Measurements from ENCODE around the gene ADAM12. TPM values are rescaled to one million over a fixed set of nuclear protein-coding genes. Genes with fewer than 3 reads are reported as not detected.

ADAM12 gene
- total RNA-seq, 1 experiment from 2014 or later = not detected

DNA sequence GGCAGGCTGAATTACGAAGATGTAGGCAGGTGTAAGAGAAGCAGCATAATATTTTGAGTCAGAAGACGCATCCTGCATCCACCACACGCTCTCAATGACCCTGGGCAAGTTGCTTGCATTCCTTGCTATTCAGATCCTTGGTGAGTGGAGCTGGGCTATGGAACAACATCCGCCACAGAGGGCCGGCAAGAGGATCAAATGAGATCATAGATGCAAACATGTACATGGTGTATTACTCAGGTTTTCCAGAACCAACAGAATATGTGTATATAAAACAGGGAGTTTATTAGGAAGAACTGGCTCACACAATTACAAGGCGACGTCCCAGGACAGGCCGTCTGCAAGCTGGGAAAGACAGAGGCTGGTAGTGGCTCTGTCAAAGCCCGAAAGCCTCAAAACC lies 51.5 kb downstream of the ADAM12 start:
- no peaks in the 10 kb centered on the region for H3K9me2 ChIP-seq (ENCODE audit: insufficient read depth)
- H2AFZ ChIP-seq (ENCODE audit: low read depth, low read length, poor library complexity, severe bottlenecking) = no peak overlapping the region
- H3K4me3 ChIP-seq (replicated peaks in 1 of 2; ENCODE audit: low read depth in 1 of 2, low read length in 2 of 2) = no peak overlapping the region
- POLR2A ChIA-PET = no interaction called here
- ATAC-seq (no peak), DNase-seq (ENCODE audit: low read depth, low spot score) (no peak)
- H3K27ac ChIP-seq (ENCODE audit: low read depth, low read length) = no peak overlapping the region
- H3K9me3 ChIP-seq (ENCODE audit: control insufficient read depth in 1 of 2, insufficient read depth in 1 of 2, low read depth in 1 of 2, low read length in 2 of 2) = no peaks in the 10 kb centered on the region
- no peak for TF ChIP-seq ELF1 (IDR thresholded peaks at IDR 0.05; ENCODE audit: borderline replicate concordance, low read depth)
- TF ChIP-seq POLR2A (IDR thresholded peaks at IDR 0.05; ENCODE audit: borderline replicate concordance, extremely low read depth, insufficient read depth, insufficient read length) = no peak
- TF ChIP-seq SIN3A (IDR thresholded peaks at IDR 0.05; ENCODE audit: low read depth) = no peak
- no peak for TF ChIP-seq ZFX (IDR thresholded peaks at IDR 0.05)
- TF ChIP-seq JUND (IDR thresholded peaks at IDR 0.05) = no peak
- no peak for TF ChIP-seq ZNF274 (IDR thresholded peaks at IDR 0.05; ENCODE audit: low read depth, low read length)
- TF ChIP-seq EZH2 (IDR thresholded peaks at IDR 0.05) = no peak
- TF ChIP-seq, protein P1, sequence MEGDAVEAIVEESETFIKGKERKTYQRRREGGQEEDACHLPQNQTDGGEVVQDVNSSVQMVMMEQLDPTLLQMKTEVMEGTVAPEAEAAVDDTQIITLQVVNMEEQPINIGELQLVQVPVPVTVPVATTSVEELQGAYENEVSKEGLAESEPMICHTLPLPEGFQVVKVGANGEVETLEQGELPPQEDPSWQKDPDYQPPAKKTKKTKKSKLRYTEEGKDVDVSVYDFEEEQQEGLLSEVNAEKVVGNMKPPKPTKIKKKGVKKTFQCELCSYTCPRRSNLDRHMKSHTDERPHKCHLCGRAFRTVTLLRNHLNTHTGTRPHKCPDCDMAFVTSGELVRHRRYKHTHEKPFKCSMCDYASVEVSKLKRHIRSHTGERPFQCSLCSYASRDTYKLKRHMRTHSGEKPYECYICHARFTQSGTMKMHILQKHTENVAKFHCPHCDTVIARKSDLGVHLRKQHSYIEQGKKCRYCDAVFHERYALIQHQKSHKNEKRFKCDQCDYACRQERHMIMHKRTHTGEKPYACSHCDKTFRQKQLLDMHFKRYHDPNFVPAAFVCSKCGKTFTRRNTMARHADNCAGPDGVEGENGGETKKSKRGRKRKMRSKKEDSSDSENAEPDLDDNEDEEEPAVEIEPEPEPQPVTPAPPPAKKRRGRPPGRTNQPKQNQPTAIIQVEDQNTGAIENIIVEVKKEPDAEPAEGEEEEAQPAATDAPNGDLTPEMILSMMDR (IDR thresholded peaks at IDR 0.05 in 2 of 3, conservative IDR thresholded peaks at IDR 0.05 in 1 of 3; ENCODE audit: borderline replicate concordance in 1 of 3, insufficient read depth in 1 of 3, low read depth in 2 of 3, low read length in 2 of 3) = no peak
- TF ChIP-seq FOSL1 (IDR thresholded peaks at IDR 0.05; ENCODE audit: low read depth) = no peak
- no peak for TF ChIP-seq SRF (IDR thresholded peaks at IDR 0.05; ENCODE audit: low read depth)
- no peak for TF ChIP-seq RAD21 (IDR thresholded peaks at IDR 0.05; ENCODE audit: low read depth)
- no peak for TF ChIP-seq SP1 (IDR thresholded peaks at IDR 0.05; ENCODE audit: low read depth)
- intact Hi-C loops (cut with micrococcal nuclease) = no loop called here
- H3K36me3 ChIP-seq (ENCODE audit: control insufficient read depth in 1 of 2, insufficient read depth in 2 of 2, low read length in 2 of 2) = no peaks in the 10 kb centered on the region
- H4K20me1 ChIP-seq (ENCODE audit: insufficient read depth) = no peaks in the 10 kb centered on the region
- BruUV-seq (replicated peaks) = no TSS peak
- RAD21 ChIA-PET (ENCODE audit: low non-redundant PET in 1 of 2, low total read pairs in 2 of 2, uncharacterized antibody in 2 of 2, unreplicated experiment in 2 of 2) = no interaction called here
- no peaks in the 10 kb centered on the region for H3K4me1 ChIP-seq (ENCODE audit: control insufficient read depth in 1 of 2, insufficient read depth in 2 of 2, low read length in 2 of 2)
- no peak overlapping the region for H3K9ac ChIP-seq (ENCODE audit: low read length)
- peaks cover 52% of the 10 kb centered on the region for H3K27me3 ChIP-seq (ENCODE audit: insufficient read depth, low read length)
- CTCF ChIA-PET = no interaction called here
- H3K79me2 ChIP-seq (ENCODE audit: insufficient read depth, low read length) = no peaks in the 10 kb centered on the region
- H3K4me2 ChIP-seq (ENCODE audit: low read length) = no peak overlapping the region

DNA sequence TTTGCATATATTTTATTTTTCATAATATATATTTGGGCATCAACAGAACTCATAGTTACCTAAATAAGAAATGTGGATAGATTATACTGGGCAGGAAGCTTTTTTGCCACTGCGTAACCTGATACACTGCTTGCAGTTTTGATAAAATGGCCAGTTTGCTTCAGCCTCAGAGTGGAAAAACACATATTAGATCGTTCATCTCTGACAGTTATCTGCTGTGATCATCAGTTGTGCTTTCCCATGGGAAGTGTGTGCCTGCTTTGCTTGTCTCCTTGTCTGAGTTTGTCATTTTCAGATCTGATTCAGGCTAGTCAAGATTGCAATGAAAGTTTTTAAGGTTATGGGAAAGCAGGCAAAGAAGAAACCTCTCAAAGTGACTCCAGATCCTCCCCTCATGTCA lies 54.0 kb downstream of the ADAM12 start:
- Histone ChIP-seq H2AFZ (ENCODE audit: low read depth, low read length, poor library complexity, severe bottlenecking) (no peak overlapping the region), H3K4me3 (replicated peaks in 1 of 2; ENCODE audit: low read depth in 1 of 2, low read length in 2 of 2) (no peak overlapping the region), H4K20me1 (ENCODE audit: insufficient read depth) (no peaks in the 10 kb centered on the region), H3K36me3 (ENCODE audit: control insufficient read depth in 1 of 2, insufficient read depth in 2 of 2, low read length in 2 of 2) (no peaks in the 10 kb centered on the region), H3K9me2 (ENCODE audit: insufficient read depth) (no peaks in the 10 kb centered on the region), H3K79me2 (ENCODE audit: insufficient read depth, low read length) (no peaks in the 10 kb centered on the region), H3K27me3 (ENCODE audit: insufficient read depth, low read length) (peaks cover 63% of the 10 kb centered on the region), H3K27ac (ENCODE audit: low read depth, low read length) (no peak overlapping the region), H3K9me3 (ENCODE audit: control insufficient read depth in 1 of 2, insufficient read depth in 1 of 2, low read depth in 1 of 2, low read length in 2 of 2) (no peaks in the 10 kb centered on the region), H3K4me2 (ENCODE audit: low read length) (no peak overlapping the region), H3K9ac (ENCODE audit: low read length) (no peak overlapping the region), H3K4me1 (ENCODE audit: control insufficient read depth in 1 of 2, insufficient read depth in 2 of 2, low read length in 2 of 2) (no peaks in the 10 kb centered on the region)
- no peak for ATAC-seq
- DNase-seq (ENCODE audit: low read depth, low spot score) = no peak
- ChIA-PET CTCF (no interaction called here), POLR2A (no interaction called here), RAD21 (ENCODE audit: low non-redundant PET in 1 of 2, low total read pairs in 2 of 2, uncharacterized antibody in 2 of 2, unreplicated experiment in 2 of 2) (no interaction called here)
- no TSS peak for BruUV-seq (replicated peaks)
- intact Hi-C loops (cut with micrococcal nuclease) = no loop called here
- TF ChIP-seq SIN3A (IDR thresholded peaks at IDR 0.05; ENCODE audit: low read depth) (no peak), CEBPB (IDR thresholded peaks at IDR 0.05; ENCODE audit: low read depth) (no peak), ELF1 (IDR thresholded peaks at IDR 0.05; ENCODE audit: borderline replicate concordance, low read depth) (no peak), EZH2phosphoT487 (IDR thresholded peaks at IDR 0.05; ENCODE audit: borderline replicate concordance) (no peak), ZFX (IDR thresholded peaks at IDR 0.05) (no peak), POLR2A (IDR thresholded peaks at IDR 0.05; ENCODE audit: borderline replicate concordance, extremely low read depth, insufficient read depth, insufficient read length) (no peak), EZH2 (IDR thresholded peaks at IDR 0.05) (no peak)
- TF ChIP-seq, protein P2, sequence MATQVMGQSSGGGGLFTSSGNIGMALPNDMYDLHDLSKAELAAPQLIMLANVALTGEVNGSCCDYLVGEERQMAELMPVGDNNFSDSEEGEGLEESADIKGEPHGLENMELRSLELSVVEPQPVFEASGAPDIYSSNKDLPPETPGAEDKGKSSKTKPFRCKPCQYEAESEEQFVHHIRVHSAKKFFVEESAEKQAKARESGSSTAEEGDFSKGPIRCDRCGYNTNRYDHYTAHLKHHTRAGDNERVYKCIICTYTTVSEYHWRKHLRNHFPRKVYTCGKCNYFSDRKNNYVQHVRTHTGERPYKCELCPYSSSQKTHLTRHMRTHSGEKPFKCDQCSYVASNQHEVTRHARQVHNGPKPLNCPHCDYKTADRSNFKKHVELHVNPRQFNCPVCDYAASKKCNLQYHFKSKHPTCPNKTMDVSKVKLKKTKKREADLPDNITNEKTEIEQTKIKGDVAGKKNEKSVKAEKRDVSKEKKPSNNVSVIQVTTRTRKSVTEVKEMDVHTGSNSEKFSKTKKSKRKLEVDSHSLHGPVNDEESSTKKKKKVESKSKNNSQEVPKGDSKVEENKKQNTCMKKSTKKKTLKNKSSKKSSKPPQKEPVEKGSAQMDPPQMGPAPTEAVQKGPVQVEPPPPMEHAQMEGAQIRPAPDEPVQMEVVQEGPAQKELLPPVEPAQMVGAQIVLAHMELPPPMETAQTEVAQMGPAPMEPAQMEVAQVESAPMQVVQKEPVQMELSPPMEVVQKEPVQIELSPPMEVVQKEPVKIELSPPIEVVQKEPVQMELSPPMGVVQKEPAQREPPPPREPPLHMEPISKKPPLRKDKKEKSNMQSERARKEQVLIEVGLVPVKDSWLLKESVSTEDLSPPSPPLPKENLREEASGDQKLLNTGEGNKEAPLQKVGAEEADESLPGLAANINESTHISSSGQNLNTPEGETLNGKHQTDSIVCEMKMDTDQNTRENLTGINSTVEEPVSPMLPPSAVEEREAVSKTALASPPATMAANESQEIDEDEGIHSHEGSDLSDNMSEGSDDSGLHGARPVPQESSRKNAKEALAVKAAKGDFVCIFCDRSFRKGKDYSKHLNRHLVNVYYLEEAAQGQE (IDR thresholded peaks at IDR 0.05; ENCODE audit: low read depth) = no peak
